Loucy (cell line): ENCODE data around the gene WNK3.

Source experiments
- H2AFZ ChIP-seq: fragments of 200-600 bp; sonication (generic); 2 replicates; pipeline ENCODE4 v1.6.0; 2016; ENCODE audit warnings: antibody characterized with exemption, mild to moderate bottlenecking, low read length, moderate library complexity
- H3F3A ChIP-seq: fragments of 200-600 bp; 2 replicates; pipeline ENCODE4 v1.6.0; 2016; ENCODE audit warnings: antibody characterized with exemption, low read depth, mild to moderate bottlenecking
- H3K27me3 ChIP-seq: fragments of 200-600 bp; sonication (generic); 2 replicates; pipeline ENCODE4 v1.6.1; 2014; ENCODE audit warnings: low read length, mild to moderate bottlenecking; ENCODE audit not compliant: insufficient read depth, poor library complexity, severe bottlenecking
- H3K36me3 ChIP-seq: fragments of 200-600 bp; sonication (generic); 2 replicates; pipeline ENCODE4 v1.6.1; 2016; ENCODE audit warnings: low read length; ENCODE audit not compliant: insufficient read depth
- H3K4me1 ChIP-seq: fragments of 200-600 bp; sonication (generic); 2 replicates; pipeline ENCODE4 v1.5.1; 2014; ENCODE audit warnings: low read length, mild to moderate bottlenecking; ENCODE audit not compliant: insufficient read depth, poor library complexity, severe bottlenecking
- H3K4me2 ChIP-seq: fragments of 200-600 bp; sonication (generic); 2 replicates; pipeline ENCODE4 v1.6.0; 2014; ENCODE audit warnings: antibody characterized with exemption, low read length, low read depth, mild to moderate bottlenecking; ENCODE audit not compliant: poor library complexity, severe bottlenecking
- H3K4me3 ChIP-seq: fragments of 200-600 bp; sonication (generic); 2 replicates; pipeline ENCODE4 v1.5.1; 2014; ENCODE audit warnings: low read length, mild to moderate bottlenecking, mixed read lengths; ENCODE audit not compliant: poor library complexity, severe bottlenecking
- H3K79me2 ChIP-seq: fragments of 200-600 bp; sonication (generic); 2 replicates; pipeline ENCODE4 v1.6.1; 2014; ENCODE audit warnings: low read length; ENCODE audit not compliant: insufficient read depth
- H3K9ac ChIP-seq: fragments of 200-600 bp; sonication (generic); 2 replicates; pipeline ENCODE4 v1.6.0; 2014; ENCODE audit warnings: mild to moderate bottlenecking, low read depth, low read length, moderate library complexity; ENCODE audit not compliant: poor library complexity, severe bottlenecking
- H3K9me2 ChIP-seq: fragments of 200-600 bp; sonication (generic); replicated peaks from 2 replicates; pipeline ENCODE4 v1.6.1; 2016; ENCODE audit warnings: low read depth, low read length, mixed read lengths
- H3K9me3 ChIP-seq: fragments of 200-600 bp; sonication (generic); 2 replicates; pipeline ENCODE4 v1.6.1; 2014; ENCODE audit warnings: mild to moderate bottlenecking, antibody characterized with exemption, low read length, low read depth; ENCODE audit not compliant: insufficient read depth
- H4K20me1 ChIP-seq: fragments of 200-600 bp; sonication (generic); 2 replicates; pipeline ENCODE4 v1.6.0; 2014; ENCODE audit warnings: antibody characterized with exemption, low read length, mild to moderate bottlenecking; ENCODE audit not compliant: insufficient read depth, poor library complexity, severe bottlenecking
- CTCF ChIP-seq: fragments of 200-600 bp; sonication (generic); conservative IDR thresholded peaks from 2 replicates; pipeline ENCODE4 v1.5.1; 2014; ENCODE audit warnings: mild to moderate bottlenecking, antibody characterized with exemption, low read length
- EZH2phosphoT487 ChIP-seq: fragments of 200-600 bp; IDR thresholded peaks from 2 replicates; pipeline ENCODE4 v1.6.1; 2018; ENCODE audit warnings: antibody characterized with exemption, mild to moderate bottlenecking, moderate library complexity, borderline replicate concordance

Gene WNK3

GRCh38 chrX:54306379-54306778, 51.5 kb downstream of the WNK3 start:
- no peaks in the 10 kb centered on the region for H3K27me3 ChIP-seq

GRCh38 chrX:54301516-54301915, 56.3 kb downstream of the WNK3 start:
- Histone ChIP-seq H3K4me2 (no peak overlapping the region), H3K9me3 (no peaks in the 10 kb centered on the region), H4K20me1 (no peaks in the 10 kb centered on the region), H3K4me1 (no peaks in the 10 kb centered on the region), H3K27me3 (no peaks in the 10 kb centered on the region), H3K36me3 (no peaks in the 10 kb centered on the region), H2AFZ (no peak overlapping the region), H3K9me2 (no peaks in the 10 kb centered on the region), H3F3A (no peaks in the 10 kb centered on the region), H3K79me2 (no peaks in the 10 kb centered on the region), H3K9ac (no peak overlapping the region), H3K4me3 (no peak overlapping the region)
- TF ChIP-seq EZH2phosphoT487 (no peak), CTCF (no peak)

More at GRCh38 chrX:54306379-54306778, 51.5 kb downstream of the WNK3 start:
- Histone ChIP-seq H3K9me2 (no peaks in the 10 kb centered on the region), H3K4me2 (no peak overlapping the region), H3K9ac (no peak overlapping the region), H3K4me3 (no peak overlapping the region), H3K79me2 (no peaks in the 10 kb centered on the region), H3F3A (no peaks in the 10 kb centered on the region), H3K9me3 (no peaks in the 10 kb centered on the region), H3K4me1 (no peaks in the 10 kb centered on the region), H3K36me3 (no peaks in the 10 kb centered on the region), H2AFZ (no peak overlapping the region), H4K20me1 (no peaks in the 10 kb centered on the region)
- no peak for TF ChIP-seq CTCF
- no peak for TF ChIP-seq EZH2phosphoT487

- H3K9me3 ChIP-seq, result no peaks in the 10 kb centered on the region
- H2AFZ ChIP-seq, result no peak overlapping the region
- H3K4me1 ChIP-seq, result no peaks in the 10 kb centered on the region
- H3K4me3 ChIP-seq, result no peak overlapping the region
- no peak overlapping the region for H3K4me2 ChIP-seq
- H3K36me3 ChIP-seq, result no peaks in the 10 kb centered on the region
- no peaks in the 10 kb centered on the region for H3K79me2 ChIP-seq
- no peaks in the 10 kb centered on the region for H4K20me1 ChIP-seq
- no peaks in the 10 kb centered on the region for H3K9me2 ChIP-seq
- no peak overlapping the region for H3K9ac ChIP-seq
- H3F3A ChIP-seq, result no peaks in the 10 kb centered on the region
- no peaks in the 10 kb centered on the region for H3K27me3 ChIP-seq
- TF ChIP-seq EZH2phosphoT487, result no peak
- TF ChIP-seq CTCF, result no peak
Measured at GRCh38 chrX:54294306-54294705, 63.5 kb downstream of the WNK3 start.
